NCI-H2227 (cell line): ENCODE measurements around the gene RAB6A.

Experiments
- DNase-seq: peaks from one replicate; lab custom pipeline; 2025; ENCODE audit not compliant: unreplicated experiment; lab: John Stamatoyannopoulos, UW

The RAB6A gene

GRCh38 chr11:73633999-73634398 lies 126.9 kb downstream of the RAB6A start:
- no peak for DNase-seq

- no peak for DNase-seq
Observed at GRCh38 chr11:73632996-73633395, 127.9 kb downstream of the RAB6A start.

- DNase-seq: no peak
Observed at GRCh38 chr11:73629907-73630306, 131.0 kb downstream of the RAB6A start.

- peak; percentile 85 for DNase-seq
Observed at GRCh38 chr11:73625696-73626318, 135.1 kb downstream of the RAB6A start.
